ENCODE results near the gene POFUT2. TPM values are rescaled to one million over a fixed set of nuclear protein-coding genes. Genes with fewer than 3 reads are reported as not detected.
"Not testable (repeated sequence)": the region's sequence is repeated elsewhere in the genome, so short reads cannot be mapped to it uniquely, and the experiment has no call there.

POFUT2 gene
- total RNA-seq, 2 donors from 2014 or later = 49.0 to 73.3 TPM

GRCh38 chr21:45317398-45318145 is 29.9 kb upstream of the POFUT2 start:
- Mint-ChIP-seq H3K9me3 (peaks cover 15% of the 10 kb centered on the region), H3K4me1 (peaks cover 32% of the 10 kb centered on the region), H3K4me3 (no peak overlapping the region), H3K27ac (peak overlapping the region; percentile 55), H3K27me3 (ENCODE audit: insufficient read depth) (no peaks in the 10 kb centered on the region), H3K36me3 (ENCODE audit: low read depth) (no peaks in the 10 kb centered on the region)
- Histone ChIP-seq H3K36me3 (ENCODE audit: control insufficient read depth, insufficient read depth, low read length) (no peaks in the 10 kb centered on the region), H3K4me1 (ENCODE audit: control insufficient read depth, insufficient read depth, low read length) (no peaks in the 10 kb centered on the region), H3K4me3 (ENCODE audit: low read length) (no peak overlapping the region), H3K27me3 (ENCODE audit: control insufficient read depth, insufficient read depth, low read length, poor library complexity, severe bottlenecking) (no peaks in the 10 kb centered on the region), H3K9me3 (ENCODE audit: control insufficient read depth, low read length) (no peaks in the 10 kb centered on the region), H3K27ac (ENCODE audit: low read depth, low read length) (peak overlapping the region; percentile 53), H3K9ac (ENCODE audit: extremely low read depth, low read length, poor library complexity, severe bottlenecking) (no peak overlapping the region)
- DNase-seq = peak; percentile 64
- 82 to 89% methylated on average over 8 to 17 of the region's 17 CpGs for WGBS, 2 experiments (ENCODE audit: insufficient coverage in 1 of 2, insufficient read length in 1 of 2)
- no peak for TF ChIP-seq CTCF (conservative IDR thresholded peaks at IDR 0.05)

GRCh38 chr21:45316871-45317397 is 29.2 kb upstream of the POFUT2 start:
- DNase-seq = no peak
- Histone ChIP-seq H3K36me3 (ENCODE audit: control insufficient read depth, insufficient read depth, low read length) (no peaks in the 10 kb centered on the region), H3K27me3 (ENCODE audit: control insufficient read depth, insufficient read depth, low read length, poor library complexity, severe bottlenecking) (no peaks in the 10 kb centered on the region), H3K9me3 (ENCODE audit: control insufficient read depth, low read length) (no peaks in the 10 kb centered on the region), H3K27ac (ENCODE audit: low read depth, low read length) (no peak overlapping the region), H3K4me1 (ENCODE audit: control insufficient read depth, insufficient read depth, low read length) (no peaks in the 10 kb centered on the region), H3K9ac (ENCODE audit: extremely low read depth, low read length, poor library complexity, severe bottlenecking) (no peak overlapping the region), H3K4me3 (ENCODE audit: low read length) (no peak overlapping the region)
- Mint-ChIP-seq H3K4me3 (no peak overlapping the region), H3K9me3 (peaks cover 21% of the 10 kb centered on the region), H3K27ac (no peak overlapping the region), H3K27me3 (ENCODE audit: insufficient read depth) (peaks cover 3% of the 10 kb centered on the region), H3K36me3 (ENCODE audit: low read depth) (peaks cover 3% of the 10 kb centered on the region), H3K4me1 (peaks cover 32% of the 10 kb centered on the region)
- WGBS, 2 experiments (ENCODE audit: insufficient coverage in 1 of 2, insufficient read length in 1 of 2) = 91 to 92% methylated on average over 12 to 16 of the region's 16 CpGs
- TF ChIP-seq CTCF (conservative IDR thresholded peaks at IDR 0.05) = no peak

- peaks cover 22% of the 10 kb centered on the region for H3K9me3 Mint-ChIP-seq
- not testable (repeated sequence) for H3K27ac Mint-ChIP-seq; H3K4me3 Mint-ChIP-seq; H3K36me3 Mint-ChIP-seq (ENCODE audit: low read depth); H3K27me3 ChIP-seq (ENCODE audit: control insufficient read depth, insufficient read depth, low read length, poor library complexity, severe bottlenecking); H3K27ac ChIP-seq (ENCODE audit: low read depth, low read length); H3K4me1 ChIP-seq (ENCODE audit: control insufficient read depth, insufficient read depth, low read length); H3K4me3 ChIP-seq (ENCODE audit: low read length); H3K27me3 Mint-ChIP-seq (ENCODE audit: insufficient read depth); H3K9ac ChIP-seq (ENCODE audit: extremely low read depth, low read length, poor library complexity, severe bottlenecking); H3K36me3 ChIP-seq (ENCODE audit: control insufficient read depth, insufficient read depth, low read length); H3K9me3 ChIP-seq (ENCODE audit: control insufficient read depth, low read length); DNase-seq
- H3K4me1 Mint-ChIP-seq = peaks cover 31% of the 10 kb centered on the region
- 65 to 74% methylated on average over 5 to 6 of the region's 7 CpGs for WGBS, 2 experiments (ENCODE audit: insufficient coverage in 1 of 2, insufficient read length in 1 of 2)
Measured at GRCh38 chr21:45315676-45316470, 28.2 kb upstream of the POFUT2 start.

Measured in endodermal cell (in vitro differentiated cells).